CD8-positive, alpha-beta memory T cell (primary cell): ENCODE measurements around the gene UFD1. TPM values are rescaled to one million over a fixed set of nuclear protein-coding genes. Genes with fewer than 3 reads are reported as not detected.
"Not testable (repeated sequence)": the region's sequence is repeated elsewhere in the genome, so short reads cannot be mapped to it uniquely, and the experiment has no call there.

ENCODE experiments used
- CTCF ChIA-PET: fragments of 350-600 bp; sonication (Branson Sonifier 250); formaldehyde crosslinking; loops from one replicate; lab custom pipeline; 2021; ENCODE audit warnings: antibody characterized with exemption; lab: Charles Lee
- POLR2A ChIA-PET: fragments of 350-600 bp; sonication (Branson Sonifier 250); formaldehyde crosslinking; loops from one replicate; lab custom pipeline; 2021; ENCODE audit warnings: antibody characterized with exemption; lab: Charles Lee
- DNase-seq, 5 donors: peaks; one replicate each; pipeline versions ENCODE4 v3.0.0 to v3.0.0-alpha.2; 2020 to 2022; ENCODE audit warnings: mixed read lengths in 1 of 5
- H3K27ac ChIP-seq: one replicate; pipeline ENCODE4 v1.7.0; 2013; ENCODE audit warnings: low read depth, mild to moderate bottlenecking, low read length, moderate library complexity
- H3K27me3 ChIP-seq: 2 replicates; pipeline ENCODE4 v1.7.0; 2013; ENCODE audit warnings: low read length, mild to moderate bottlenecking; ENCODE audit not compliant: insufficient read depth, poor library complexity, severe bottlenecking
- H3K36me3 ChIP-seq: 2 replicates; pipeline ENCODE4 v1.7.0; 2013; ENCODE audit warnings: mild to moderate bottlenecking, low read length, moderate library complexity; ENCODE audit not compliant: insufficient read depth
- H3K4me1 ChIP-seq: 2 replicates; pipeline ENCODE4 v1.7.0; 2013; ENCODE audit warnings: mild to moderate bottlenecking, low read length, moderate library complexity; ENCODE audit not compliant: insufficient read depth
- H3K4me3 ChIP-seq: 2 replicates; pipeline ENCODE4 v1.7.0; 2013; ENCODE audit warnings: mild to moderate bottlenecking, low read length
- H3K9me3 ChIP-seq: 2 replicates; pipeline ENCODE4 v1.7.0; 2013; ENCODE audit warnings: mild to moderate bottlenecking, low read length
- H3K27ac Mint-ChIP-seq, 8 donors: one replicate each; pipeline ENCODE4 v1.8.0; 2020 to 2021; ENCODE audit warnings: mixed read lengths in 8 of 8, mild to moderate bottlenecking in 6 of 8, inconsistent platforms in 3 of 8, moderate library complexity in 3 of 8
- H3K27me3 Mint-ChIP-seq, 2 donors: one replicate each; pipeline ENCODE4 v1.8.0; 2020 to 2021; ENCODE audit warnings: mixed read lengths in 2 of 2, mild to moderate bottlenecking in 1 of 2, moderate library complexity in 1 of 2
- H3K36me3 Mint-ChIP-seq, 3 donors: one replicate each; pipeline ENCODE4 v1.8.0; 2020 to 2021; ENCODE audit warnings: mixed read lengths in 3 of 3, inconsistent platforms in 1 of 3, mild to moderate bottlenecking in 1 of 3
- H3K4me1 Mint-ChIP-seq, 3 donors: one replicate each; pipeline ENCODE4 v1.8.0; 2020 to 2021; ENCODE audit warnings: mixed read lengths in 3 of 3, inconsistent platforms in 1 of 3, mild to moderate bottlenecking in 1 of 3
- H3K4me3 Mint-ChIP-seq, 7 donors: one replicate each; pipeline ENCODE4 v1.8.0; 2020 to 2021; ENCODE audit warnings: mixed read lengths in 7 of 7, mild to moderate bottlenecking in 6 of 7, moderate library complexity in 4 of 7, inconsistent platforms in 2 of 7
- H3K9me3 Mint-ChIP-seq, 5 donors: one replicate each; pipeline ENCODE4 v1.8.0; 2020 to 2022; ENCODE audit warnings: mixed read lengths in 5 of 5, mild to moderate bottlenecking in 3 of 5, moderate library complexity in 2 of 5, inconsistent platforms in 1 of 5
- polyA plus RNA-seq: library from polyadenylated mRNA; unstranded; fragments of 300-500 nt; fragmentation: Illumina TruSeq; gene quantifications from one replicate; pipeline ENCODE4 v1.2.3, GENCODE V29; 2021
- total RNA-seq, 2 experiments: library from RNA; stranded (reverse); gene quantifications; one replicate each; pipeline ENCODE4 v1.2.3, GENCODE V29; 2021

Gene UFD1
- total and polyA plus RNA-seq, 3 experiments from 2014 or later = 82.7 to 88.8 (median 87.3) TPM

DNA sequence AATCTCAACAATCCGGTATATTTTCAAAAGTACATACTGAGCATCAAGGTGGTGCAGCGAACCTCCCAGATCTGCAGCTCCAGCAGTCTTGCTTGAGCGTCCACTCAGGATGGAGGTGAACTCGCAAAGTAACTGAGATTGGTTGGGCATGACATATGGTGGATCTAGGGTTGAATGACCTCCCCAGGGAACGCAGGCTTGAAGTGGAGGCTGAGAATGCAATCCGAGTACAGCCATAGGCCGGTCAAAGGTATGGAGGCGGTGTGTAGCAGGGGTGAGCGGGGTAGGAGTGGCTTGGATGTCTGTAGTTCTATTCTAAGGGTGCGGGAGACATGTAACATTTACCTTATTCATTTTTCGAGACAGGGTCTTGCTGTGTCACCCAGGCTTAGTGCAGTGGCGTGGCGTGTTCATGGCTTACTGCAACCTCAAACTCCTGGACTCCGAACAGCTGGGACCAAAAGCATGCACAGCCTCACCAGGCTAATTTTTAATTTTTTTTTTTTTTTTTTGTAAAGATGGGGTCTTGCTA, 30.9 kb downstream of the UFD1 start:
- H3K4me1 Mint-ChIP-seq = peaks cover 34 to 47% (median 43%) of the 10 kb centered on the region in 3 donors
- H3K27me3 ChIP-seq = no peaks in the 10 kb centered on the region
- H3K4me1 ChIP-seq = peaks cover 31% of the 10 kb centered on the region
- ChIA-PET POLR2A (interaction anchor here (1.6 to 2.4 kb wide), 2 partner anchors 17 to 31 kb away, joined by 11 to 24 read pairs; partner anchors contain the start of genes CDC45, HIRA, MRPL40 and UFD1), CTCF (interaction anchor here (1.4 kb wide), 1 partner anchor 15 kb away, joined by 3 read pairs; no protein-coding TSS in a partner anchor)
- H3K27me3 Mint-ChIP-seq = no peaks in the 10 kb centered on the region
- no peaks in the 10 kb centered on the region for H3K9me3 ChIP-seq
- peaks cover 32% of the 10 kb centered on the region for H3K36me3 ChIP-seq
- peak overlapping the region; percentile 90 to 96 (median 94) for H3K4me3 Mint-ChIP-seq
- H3K27ac Mint-ChIP-seq = peak overlapping the region; percentile 80 to 99 (median 94)
- H3K36me3 Mint-ChIP-seq = peaks cover 3 to 55% (median 6%) of the 10 kb centered on the region in 3 donors
- H3K9me3 Mint-ChIP-seq = no peaks in the 10 kb centered on the region
- peak overlapping the region; percentile 90 for H3K27ac ChIP-seq
- H3K4me3 ChIP-seq = peak overlapping the region; percentile 77
- peak in 1 of 5 donors; percentile 8 for DNase-seq

DNA sequence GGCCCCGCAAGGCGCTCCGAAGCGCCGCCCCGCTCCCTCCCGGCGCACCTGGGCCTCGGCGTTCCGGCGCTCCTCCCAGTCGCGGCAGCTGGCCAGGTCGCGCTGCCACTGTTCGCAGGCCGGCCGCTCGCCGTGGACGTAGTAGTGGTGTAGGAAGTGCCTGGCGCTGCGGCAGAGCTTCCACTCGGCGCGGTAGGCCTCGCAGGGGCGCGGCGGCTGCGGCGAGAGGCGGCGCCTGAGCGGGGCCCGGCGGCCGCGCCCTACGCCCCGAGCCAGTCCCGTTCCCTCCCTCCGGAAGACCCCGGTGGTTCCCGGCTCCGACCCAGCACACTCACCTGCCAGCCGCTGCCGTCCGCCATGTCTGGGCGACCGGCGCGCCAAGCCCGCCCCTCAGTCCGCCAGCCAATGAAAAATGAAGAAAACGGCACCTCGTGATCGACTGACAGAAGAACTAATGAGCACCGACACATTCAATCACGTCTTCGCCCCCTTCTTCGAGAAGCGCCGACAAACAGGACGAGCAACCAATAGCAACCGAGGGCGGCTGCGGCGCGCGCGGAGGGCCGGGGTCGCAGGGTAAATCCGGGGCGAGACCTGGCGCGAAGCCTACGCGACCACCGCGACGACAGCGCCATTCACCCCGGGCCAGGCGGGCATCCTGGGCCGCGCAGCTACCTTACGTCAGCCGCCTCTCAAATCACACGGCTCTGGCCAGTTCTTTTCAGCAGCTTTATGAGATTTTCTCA, 31.5 kb downstream of the UFD1 start, which contains the start of gene C22orf39:
Gene C22orf39, minus strand, starts transcription at position 382 of the 746 bp plus-strand sequence. Its CDS starts 23 bp downstream, at position 359.
- H3K4me3 Mint-ChIP-seq = peak within 1 kb of the TSS; percentile 90 to 96 (median 94)
- Histone ChIP-seq H3K9me3 (no peaks in the 10 kb centered on the region), H3K4me3 (peak within 1 kb of the TSS; percentile 77), H3K27ac (peak within 1 kb of the TSS; percentile 90), H3K4me1 (peaks cover 31% of the 10 kb centered on the region), H3K27me3 (no peaks in the 10 kb centered on the region), H3K36me3 (peaks cover 29% of the 10 kb centered on the region)
- no peaks in the 10 kb centered on the region for H3K27me3 Mint-ChIP-seq
- H3K9me3 Mint-ChIP-seq = no peaks in the 10 kb centered on the region
- POLR2A ChIA-PET = interaction anchor here (1.6 to 2.4 kb wide), 2 partner anchors 16 to 32 kb away, joined by 11 to 24 read pairs; partner anchors contain the start of genes CDC45, HIRA, MRPL40 and UFD1
- CTCF ChIA-PET = interaction anchor here (1.4 to 2.2 kb wide), 2 partner anchors 14 to 27 kb away, joined by 3 to 6 read pairs; no protein-coding TSS in a partner anchor
- H3K4me1 Mint-ChIP-seq = peaks cover 35 to 52% (median 47%) of the 10 kb centered on the region in 3 donors
- DNase-seq = peak; percentile 80 to 92 (median 90)
- peak within 1 kb of the TSS; percentile 80 to 99 (median 98) for H3K27ac Mint-ChIP-seq
- H3K36me3 Mint-ChIP-seq = peaks cover under 1 to 54% (median 6%) of the 10 kb centered on the region in 3 donors

DNA sequence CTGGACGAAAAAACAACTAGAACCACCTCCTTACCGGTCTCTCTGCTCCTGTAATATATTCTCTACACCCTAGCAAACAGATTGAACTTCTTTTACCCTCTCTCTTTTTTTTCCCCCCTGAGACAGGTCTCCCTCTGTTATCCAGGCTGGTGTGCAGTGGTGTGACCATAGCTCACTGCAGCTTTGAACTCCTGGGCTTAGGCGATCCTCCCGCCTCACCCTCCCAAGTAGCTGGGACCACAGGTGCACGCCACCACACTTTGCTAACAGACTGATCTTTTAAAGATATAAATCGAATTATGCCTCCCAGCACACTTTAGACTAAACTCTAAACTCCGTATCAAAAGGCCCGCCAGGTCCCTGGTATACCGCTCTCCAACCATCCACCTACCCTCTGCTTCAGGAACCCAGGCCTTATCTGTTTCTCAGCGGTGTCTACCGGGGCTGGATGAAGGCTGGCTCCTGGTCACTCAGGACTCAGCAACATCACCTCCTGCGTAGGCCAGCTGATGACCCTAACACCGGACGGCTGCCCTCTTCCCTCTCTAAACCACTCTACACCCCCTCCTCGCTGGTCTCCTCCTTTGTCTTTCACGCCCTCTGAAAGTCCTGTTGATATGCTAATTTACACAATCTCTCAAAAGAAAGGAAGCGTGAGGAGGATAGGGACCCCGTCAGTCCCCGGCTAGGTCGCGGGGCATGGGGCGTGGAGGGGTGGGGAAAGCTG, 32.2 kb downstream of the UFD1 start:
- H3K27me3 Mint-ChIP-seq = no peaks in the 10 kb centered on the region
- H3K27ac Mint-ChIP-seq = peak overlapping the region; percentile 61 to 99 (median 92)
- DNase-seq = no peak
- H3K9me3 ChIP-seq = no peaks in the 10 kb centered on the region
- POLR2A ChIA-PET = interaction anchor here (1.6 to 2.4 kb wide), 2 partner anchors 15 to 33 kb away, joined by 11 to 24 read pairs; partner anchors contain the start of genes CDC45, HIRA, MRPL40 and UFD1
- no peaks in the 10 kb centered on the region for H3K9me3 Mint-ChIP-seq
- H3K36me3 Mint-ChIP-seq = peaks cover 0 to 50% (median 5%) of the 10 kb centered on the region in 3 donors
- peak overlapping the region; percentile 90 to 96 (median 94) for H3K4me3 Mint-ChIP-seq
- peaks cover 31% of the 10 kb centered on the region for H3K4me1 ChIP-seq
- H3K27ac ChIP-seq = peak overlapping the region; percentile 90
- peaks cover 35 to 56% (median 47%) of the 10 kb centered on the region in 3 donors for H3K4me1 Mint-ChIP-seq
- peak overlapping the region; percentile 77 for H3K4me3 ChIP-seq
- peaks cover 24% of the 10 kb centered on the region for H3K36me3 ChIP-seq
- no peaks in the 10 kb centered on the region for H3K27me3 ChIP-seq
- CTCF ChIA-PET = interaction anchor here (1.0 to 2.2 kb wide), 4 partner anchors 10 to 27 kb away, joined by 3 to 6 read pairs (median 3); no protein-coding TSS in a partner anchor

DNA sequence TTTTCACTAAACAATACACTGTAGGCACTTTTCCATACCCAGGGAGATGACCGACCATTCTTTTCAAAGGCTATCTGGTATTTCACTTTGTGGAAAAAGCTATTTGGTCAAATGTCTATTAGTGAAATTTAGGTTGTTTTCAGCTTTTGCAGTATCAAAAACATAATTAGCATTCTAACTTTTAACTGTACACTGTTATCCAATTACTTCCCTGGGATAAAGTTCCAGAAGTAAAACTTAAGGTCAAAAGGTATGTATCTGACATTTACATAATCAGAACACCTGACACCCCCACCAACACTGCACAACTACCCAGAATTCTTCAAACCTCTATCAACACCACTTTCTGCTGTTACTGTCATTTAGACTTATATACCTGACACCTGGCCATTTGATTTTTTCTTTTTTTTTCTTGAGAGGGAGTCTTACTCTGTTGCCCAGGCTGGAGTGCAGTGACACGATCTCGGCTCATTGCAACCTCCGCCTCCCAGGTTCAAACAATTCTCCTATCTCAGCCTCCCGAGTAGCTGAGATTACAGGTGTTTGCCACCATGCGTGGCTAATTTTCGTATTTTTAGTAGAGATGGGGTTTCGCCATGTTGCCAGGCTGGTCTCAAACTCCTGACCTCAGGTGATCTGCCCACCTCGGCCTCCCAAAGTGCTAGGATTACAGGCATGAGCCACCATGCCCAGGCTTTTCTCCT, 33.6 kb downstream of the UFD1 start:
- ChIA-PET POLR2A (interaction anchor here (1.1 kb wide), 1 partner anchor 33 kb away, joined by 3 read pairs; no protein-coding TSS in a partner anchor), CTCF (interaction anchor here (1.0 to 2.2 kb wide), 4 partner anchors 8 to 29 kb away, joined by 3 to 6 read pairs (median 4); no protein-coding TSS in a partner anchor)
- Histone ChIP-seq H3K36me3 (peaks cover 22% of the 10 kb centered on the region), H3K4me1 (peaks cover 31% of the 10 kb centered on the region)
- peak overlapping the region; percentile 51 to 96 (median 57) for H3K4me3 Mint-ChIP-seq
- peaks cover 35 to 62% (median 47%) of the 10 kb centered on the region in 3 donors for H3K4me1 Mint-ChIP-seq
- H3K9me3 ChIP-seq, H3K27ac ChIP-seq, H3K9me3 Mint-ChIP-seq, H3K27me3 ChIP-seq, H3K4me3 ChIP-seq, H3K27me3 Mint-ChIP-seq, DNase-seq: not testable (repeated sequence)
- peak overlapping the region; percentile 31 to 91 (median 72) for H3K27ac Mint-ChIP-seq
- H3K36me3 Mint-ChIP-seq = peaks cover 0 to 46% (median 2%) of the 10 kb centered on the region in 3 donors

DNA sequence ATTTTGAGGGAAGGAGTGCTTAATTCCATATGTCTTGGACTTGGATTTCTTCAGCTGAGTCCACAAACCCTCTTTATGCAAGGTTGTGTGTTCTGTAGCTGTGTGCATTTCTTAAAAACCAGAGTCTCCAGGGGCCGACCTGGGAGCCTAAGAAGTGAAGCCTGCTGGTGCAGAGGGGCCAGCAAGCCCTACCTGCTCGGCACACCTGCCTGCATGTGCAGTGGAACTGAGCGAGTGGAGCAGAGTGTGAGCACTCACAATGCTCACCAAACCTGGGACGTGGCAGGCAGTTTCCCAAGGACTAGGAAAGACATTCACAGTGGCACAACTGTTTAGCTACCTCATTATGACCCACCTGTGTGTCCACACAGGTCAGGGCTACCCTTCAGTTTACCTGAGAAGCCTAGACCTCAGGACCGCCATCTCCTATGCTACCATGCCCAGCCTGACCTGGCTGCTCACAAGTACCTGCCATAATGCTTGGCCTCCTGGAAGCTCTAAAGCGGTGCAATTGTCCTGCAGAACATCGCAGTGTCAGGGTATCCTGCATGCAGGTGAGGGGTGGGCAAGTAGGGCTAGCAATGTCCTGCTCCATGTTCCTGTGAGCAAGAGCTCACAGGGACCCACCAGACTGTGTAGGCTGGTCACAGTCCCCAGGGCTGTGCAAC, 35.3 kb downstream of the UFD1 start:
- peak overlapping the region in 4 of 8 donors; percentile 35 to 90 (median 44) for H3K27ac Mint-ChIP-seq
- ChIA-PET CTCF (no interaction called here), POLR2A (no interaction called here)

DNA sequence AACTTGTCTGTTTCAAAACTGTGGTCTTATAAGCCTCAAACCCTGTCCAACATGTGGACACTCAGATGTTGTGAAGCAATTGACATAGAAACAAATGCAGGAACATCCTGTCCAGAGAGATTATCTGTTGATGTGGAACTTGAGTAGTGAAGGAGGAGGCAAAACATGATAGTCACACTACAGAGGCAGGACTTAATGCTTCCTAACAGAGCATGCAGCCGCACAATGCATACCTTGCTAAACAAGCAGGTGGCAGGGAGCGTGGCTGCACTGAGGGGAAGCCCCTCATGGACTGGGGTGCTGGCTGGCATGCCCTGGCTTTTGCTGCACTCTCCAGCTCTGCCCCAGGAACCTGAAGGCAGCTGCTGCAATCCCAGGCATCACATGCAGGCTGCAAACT, 36.8 kb downstream of the UFD1 start:
- CTCF ChIA-PET = no interaction called here

More for the DNA sequence above, 35.3 kb downstream of the UFD1 start:
- H3K4me3 ChIP-seq = no peak overlapping the region
- H3K27me3 ChIP-seq = no peaks in the 10 kb centered on the region
- no peaks in the 10 kb centered on the region for H3K27me3 Mint-ChIP-seq
- peaks cover 26% of the 10 kb centered on the region for H3K4me1 ChIP-seq
- DNase-seq = no peak
- H3K27ac ChIP-seq = no peak overlapping the region
- H3K4me3 Mint-ChIP-seq = peak overlapping the region in 1 of 7 donors; percentile 59
- no peaks in the 10 kb centered on the region for H3K9me3 Mint-ChIP-seq
- peaks cover 35 to 61% (median 47%) of the 10 kb centered on the region in 3 donors for H3K4me1 Mint-ChIP-seq
- peaks cover 22% of the 10 kb centered on the region for H3K36me3 ChIP-seq
- H3K36me3 Mint-ChIP-seq = peaks cover 0 to 48% (median 2%) of the 10 kb centered on the region in 3 donors
- no peaks in the 10 kb centered on the region for H3K9me3 ChIP-seq

More for the DNA sequence above, 36.8 kb downstream of the UFD1 start:
- Mint-ChIP-seq H3K36me3 (peaks cover 0 to 53% (median 2%) of the 10 kb centered on the region in 3 donors), H3K9me3 (no peaks in the 10 kb centered on the region), H3K27me3 (no peaks in the 10 kb centered on the region), H3K27ac (no peak overlapping the region), H3K4me1 (peaks cover 36 to 58% (median 38%) of the 10 kb centered on the region in 3 donors), H3K4me3 (no peak overlapping the region)
- no peak for DNase-seq
- H3K9me3 ChIP-seq = no peaks in the 10 kb centered on the region
- H3K27me3 ChIP-seq = no peaks in the 10 kb centered on the region
- H3K4me1 ChIP-seq = peaks cover 19% of the 10 kb centered on the region
- no peak overlapping the region for H3K4me3 ChIP-seq
- POLR2A ChIA-PET = no interaction called here
- H3K27ac ChIP-seq = no peak overlapping the region
- peaks cover 22% of the 10 kb centered on the region for H3K36me3 ChIP-seq
